ENCODE results near the gene SFXN5.

Gene SFXN5

DNA sequence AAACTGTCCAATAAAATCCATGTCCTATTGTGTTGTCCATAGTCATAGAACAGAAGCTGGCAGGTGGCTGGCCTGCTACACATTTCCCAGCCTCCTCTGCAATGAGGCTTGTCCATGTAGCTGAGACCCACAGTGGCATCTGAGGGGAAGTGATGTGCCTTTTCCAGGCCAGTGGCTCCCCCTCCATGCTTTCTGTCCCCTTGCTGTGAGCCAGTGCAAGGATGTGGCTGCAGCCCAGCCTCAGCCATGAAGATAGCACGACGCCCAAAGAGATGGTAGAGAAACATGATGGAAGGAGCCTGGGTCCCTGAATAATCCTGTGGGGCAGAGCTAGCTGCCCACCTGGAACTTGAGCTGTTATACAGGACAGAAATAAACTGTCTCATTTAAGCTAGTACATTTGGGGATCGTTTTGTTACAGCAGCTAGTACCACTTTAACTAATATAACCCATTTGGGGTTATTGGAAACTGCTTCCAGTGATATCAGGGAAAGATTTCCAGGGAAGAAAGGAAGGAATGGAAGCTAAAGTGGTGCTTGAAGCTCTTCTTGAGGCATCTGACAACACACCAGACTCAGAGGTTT is 40.3 kb downstream of the SFXN5 start:
- intact Hi-C loops (cut with DNase I), result no loop called here
- DNase-seq, result no peak

DNA sequence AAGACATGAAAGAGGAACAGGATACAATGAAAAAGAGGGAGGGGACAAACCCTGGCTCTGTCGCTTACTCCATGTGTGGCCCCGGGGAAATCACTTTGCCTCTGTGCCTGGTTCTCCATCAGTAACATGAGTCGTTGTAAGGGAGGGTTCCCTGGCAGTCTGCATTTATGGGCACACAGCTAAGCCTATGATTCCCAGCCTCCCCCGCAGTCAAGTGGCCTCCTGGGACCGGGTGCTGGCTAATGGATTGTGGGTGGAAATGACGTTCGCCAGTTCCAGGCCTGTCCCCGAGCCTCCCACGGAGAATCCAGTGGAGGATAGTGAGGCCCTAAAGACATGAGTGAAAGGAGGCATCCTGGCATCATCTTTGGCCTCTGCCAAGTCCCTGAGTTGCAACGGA is 42.7 kb downstream of the SFXN5 start:
- intact Hi-C loops (cut with DNase I), result no loop called here

DNA sequence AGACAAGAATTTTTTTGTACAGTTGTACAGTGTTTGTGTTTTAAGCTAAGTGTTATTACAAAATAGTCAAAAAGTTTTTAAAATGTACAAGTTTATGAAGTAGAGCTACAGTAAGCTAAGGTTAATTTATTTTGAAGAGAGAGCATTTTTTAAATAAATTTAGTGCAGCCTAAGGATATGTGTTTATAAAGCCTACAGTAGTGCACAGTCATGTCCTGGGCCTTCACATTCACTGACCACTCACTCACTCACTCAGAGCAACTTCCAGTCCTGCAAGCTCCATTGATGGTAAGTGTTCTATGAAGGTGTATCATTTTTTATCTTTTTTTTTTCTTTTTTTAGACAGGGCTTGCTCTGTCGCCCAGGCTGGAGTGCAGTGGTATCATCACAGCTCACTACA is 44.2 kb downstream of the SFXN5 start:
- DNase-seq, result no peak
- intact Hi-C loops (cut with DNase I), result no loop called here

More for the DNA sequence above, 42.7 kb downstream of the SFXN5 start:
- DNase-seq, result peak in 7 of 10 donors; percentile 50 to 92 (median 62)

DNA sequence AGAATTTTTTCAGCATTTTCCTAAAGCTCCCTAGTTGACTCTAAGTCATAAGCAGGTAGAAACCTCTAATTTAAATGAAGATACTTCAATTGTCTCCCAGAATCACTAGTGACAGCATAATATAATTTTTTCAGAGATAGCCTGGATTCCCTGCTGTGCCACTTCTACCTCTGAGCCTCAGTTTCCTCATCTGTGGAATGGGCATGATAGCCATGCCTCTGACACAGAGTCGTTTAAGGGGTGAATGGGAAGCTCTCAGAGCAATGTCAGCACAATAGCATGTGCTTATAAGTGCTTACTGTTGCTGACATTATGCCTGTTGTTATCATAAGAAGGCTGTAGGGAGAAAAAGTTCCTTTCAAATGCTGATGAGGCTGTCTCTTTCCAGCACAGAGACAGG is 48.0 kb downstream of the SFXN5 start:
- intact Hi-C loops (cut with DNase I), result no loop called here
- DNase-seq, result no peak

DNA sequence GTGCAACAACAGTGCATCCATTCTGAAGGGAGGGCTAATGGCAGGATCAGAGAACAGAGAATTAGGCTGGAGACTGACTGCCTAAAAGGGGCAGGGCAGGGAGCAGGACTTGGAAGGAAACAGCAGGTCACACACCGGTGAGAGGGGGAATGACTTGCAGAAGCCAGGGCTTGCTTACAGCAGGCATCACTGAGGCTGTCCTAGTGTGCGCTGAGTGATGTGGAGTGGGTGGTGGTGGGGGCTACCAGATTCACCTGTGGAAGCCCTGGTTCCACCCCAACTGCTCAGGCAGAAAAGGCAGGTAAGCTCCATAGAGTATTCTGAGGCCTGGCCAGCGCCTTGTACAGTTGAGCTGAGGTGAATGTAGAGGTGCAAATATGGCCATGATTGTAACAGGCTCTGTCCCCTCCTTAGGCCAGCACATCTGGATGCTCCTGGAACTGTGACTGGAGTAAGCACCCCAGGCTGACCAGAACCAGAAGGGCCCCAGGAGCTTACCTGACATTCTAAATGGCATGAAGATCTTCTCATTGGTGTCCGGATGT is 49.4 kb downstream of the SFXN5 start:
- DNase-seq, result no peak
- intact Hi-C loops (cut with DNase I), result no loop called here

DNA sequence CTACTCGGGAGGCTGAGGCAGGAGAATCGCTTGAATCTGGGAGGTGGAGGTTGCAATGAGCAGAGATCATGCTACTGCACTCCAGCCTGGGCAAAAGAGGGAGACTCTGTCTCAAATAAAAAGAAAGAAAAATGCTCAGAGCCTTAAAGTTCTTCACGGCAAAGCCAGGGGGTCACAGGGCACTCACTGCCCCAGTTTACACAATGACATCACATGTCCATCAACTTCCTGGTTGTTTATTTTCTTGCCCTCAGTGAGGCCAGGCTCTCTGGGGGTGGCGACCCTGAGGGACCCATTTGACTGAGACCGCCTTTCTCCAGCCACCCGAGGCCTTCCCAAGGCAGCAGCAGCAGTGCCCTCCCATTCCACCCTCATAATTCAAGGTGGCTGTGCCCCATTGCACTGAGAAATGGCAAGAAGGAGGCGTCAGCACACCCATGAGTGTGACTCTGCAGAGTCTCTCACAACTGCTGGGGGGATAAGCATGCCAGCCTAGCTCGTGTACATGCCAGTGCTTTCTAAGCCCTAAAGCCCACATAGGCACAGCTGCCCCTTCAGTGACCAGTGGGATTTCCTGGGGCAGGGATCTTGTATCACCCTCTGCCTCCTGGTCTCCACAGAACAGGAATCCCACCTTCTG is 50.0 kb downstream of the SFXN5 start:
- intact Hi-C loops (cut with DNase I), result no loop called here
- DNase-seq, result peak in 1 of 10 donors; percentile 16

DNA sequence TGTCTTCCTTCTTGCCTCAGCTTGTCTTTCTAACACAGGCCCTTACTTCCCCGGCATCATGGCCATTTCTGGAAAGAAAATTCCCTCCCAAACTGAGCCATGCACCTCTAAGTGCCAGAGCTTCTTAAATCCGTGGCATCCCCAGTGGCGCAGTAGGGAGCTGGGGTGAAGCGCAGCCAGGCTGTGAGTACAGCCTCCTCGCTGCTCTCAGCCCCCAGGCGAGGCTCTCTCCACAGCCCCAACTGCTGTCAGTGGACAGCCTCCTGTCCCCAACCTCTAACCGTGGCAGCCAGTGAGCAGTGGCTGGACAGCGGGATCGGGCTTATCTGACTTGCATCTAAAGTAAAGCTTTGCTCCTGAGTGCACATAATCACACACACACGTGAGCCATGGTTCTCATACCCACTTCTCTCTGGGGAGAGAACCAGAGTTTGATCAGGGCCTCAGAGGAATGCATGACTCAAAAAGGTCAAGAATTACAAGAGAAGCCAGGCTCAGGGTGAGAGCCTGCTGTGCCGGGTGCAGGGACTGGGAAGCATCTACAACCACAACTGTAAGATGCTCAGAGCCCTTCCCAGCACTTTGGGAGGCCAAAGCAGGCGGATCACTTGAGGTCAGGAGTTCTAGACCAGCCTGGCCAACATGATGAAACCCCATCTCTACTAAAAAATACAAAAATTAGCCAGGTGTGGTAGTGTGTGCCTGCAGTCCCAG is 50.7 kb downstream of the SFXN5 start:
- DNase-seq, result no peak
- intact Hi-C loops (cut with DNase I), result no loop called here

DNA sequence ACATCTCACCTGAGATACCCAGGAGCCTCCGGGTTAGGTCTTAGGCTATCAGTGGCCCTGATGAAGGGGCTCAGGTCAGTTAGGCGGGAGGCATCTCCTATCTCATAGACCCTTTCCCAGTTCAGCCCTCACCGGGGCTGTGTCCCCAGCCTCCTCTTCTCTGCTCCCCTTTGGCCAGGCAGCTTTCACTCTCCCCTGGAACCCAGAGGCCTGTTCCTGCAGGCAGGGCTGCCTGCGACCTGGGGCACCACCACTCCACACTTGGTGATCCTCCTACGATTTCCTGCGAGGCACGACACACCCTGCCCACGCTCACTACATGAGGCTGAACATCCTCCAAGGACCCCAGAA is 51.2 kb downstream of the SFXN5 start:
- DNase-seq, result no peak
- intact Hi-C loops (cut with DNase I), result no loop called here

DNA sequence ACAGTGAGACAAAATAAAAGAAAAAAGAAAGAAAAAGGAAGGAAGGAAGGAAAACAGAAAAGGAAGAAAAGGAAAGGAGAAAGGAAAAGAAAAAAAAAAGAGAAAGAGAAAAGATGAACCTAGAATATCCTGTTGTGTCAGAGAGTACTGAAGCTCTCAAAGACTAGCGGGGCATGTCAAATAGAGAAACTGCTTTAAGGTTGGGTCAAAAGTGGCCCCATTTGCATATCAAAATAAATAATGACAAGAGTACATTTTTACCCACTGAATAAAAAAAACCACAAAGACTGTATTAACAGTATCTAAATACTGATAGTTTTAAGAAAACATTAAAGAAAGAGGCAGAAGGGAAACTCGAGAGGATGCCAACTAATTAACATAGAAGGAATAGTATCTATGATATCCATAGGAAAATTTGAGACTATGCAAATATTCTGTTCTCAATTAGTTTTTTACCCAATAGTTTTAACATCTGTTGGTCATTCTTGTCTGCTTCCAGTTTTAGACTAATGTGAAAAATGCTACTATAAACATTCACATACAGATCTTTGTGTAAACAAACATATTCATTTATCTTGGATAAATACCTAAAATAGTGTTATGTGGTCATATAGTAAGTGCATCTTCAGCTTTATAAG is 53.2 kb downstream of the SFXN5 start:
- DNase-seq, result no peak
- intact Hi-C loops (cut with DNase I), result no loop called here

DNA sequence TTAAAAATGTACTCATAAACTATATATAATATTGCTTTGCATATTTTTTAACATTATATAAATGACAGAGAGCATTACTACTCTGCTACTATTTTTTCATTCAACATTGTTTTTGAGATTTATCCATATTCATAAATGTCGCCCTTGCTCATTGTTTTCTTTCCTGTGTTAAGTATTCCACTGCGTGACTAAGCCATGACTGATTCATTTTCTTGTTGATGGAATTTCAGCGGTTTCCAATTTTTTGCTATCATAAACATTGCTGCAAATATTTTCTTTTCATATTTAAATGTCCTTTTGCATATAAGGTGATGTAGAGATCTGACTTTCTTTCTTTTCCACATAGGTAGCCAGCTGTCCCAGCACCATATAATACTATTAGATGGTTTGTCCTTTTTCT is 57.6 kb downstream of the SFXN5 start:
- intact Hi-C loops (cut with DNase I), result no loop called here
- DNase-seq, result no peak

DNA sequence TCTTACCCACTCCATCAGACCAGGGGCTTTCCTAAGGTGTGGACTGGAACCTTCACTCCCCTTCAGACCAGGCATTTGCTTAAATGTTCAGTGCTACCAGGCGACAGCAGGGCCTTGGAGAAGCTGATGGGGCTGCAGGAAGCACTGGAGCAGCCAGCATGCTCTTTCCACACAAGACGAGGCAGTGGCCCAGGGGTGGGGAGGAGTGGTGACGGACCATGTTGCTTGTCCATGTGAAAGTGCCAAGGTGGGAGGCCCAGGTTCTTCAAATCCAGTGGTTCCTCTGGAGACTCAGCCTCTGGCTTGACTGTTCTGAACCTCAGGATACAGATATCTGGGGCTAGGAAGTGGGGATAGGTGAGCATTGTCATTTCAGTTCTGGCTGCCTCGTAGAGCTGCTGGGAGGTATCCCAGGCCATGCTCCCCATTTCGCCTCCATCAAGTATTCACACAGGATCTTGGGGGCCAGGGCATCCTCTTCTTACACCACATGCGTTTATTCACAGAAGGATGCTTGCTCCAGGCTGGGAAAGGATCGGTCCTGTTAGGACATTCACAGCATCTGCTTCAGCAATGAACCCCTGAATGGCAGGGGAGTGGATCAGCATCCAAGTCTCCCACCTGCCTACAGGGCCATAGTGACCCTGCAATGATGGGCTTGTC is 62.2 kb downstream of the SFXN5 start:
- peak in 1 of 10 donors; percentile 79 for DNase-seq
- intact Hi-C loops (cut with DNase I), result no loop called here

DNA sequence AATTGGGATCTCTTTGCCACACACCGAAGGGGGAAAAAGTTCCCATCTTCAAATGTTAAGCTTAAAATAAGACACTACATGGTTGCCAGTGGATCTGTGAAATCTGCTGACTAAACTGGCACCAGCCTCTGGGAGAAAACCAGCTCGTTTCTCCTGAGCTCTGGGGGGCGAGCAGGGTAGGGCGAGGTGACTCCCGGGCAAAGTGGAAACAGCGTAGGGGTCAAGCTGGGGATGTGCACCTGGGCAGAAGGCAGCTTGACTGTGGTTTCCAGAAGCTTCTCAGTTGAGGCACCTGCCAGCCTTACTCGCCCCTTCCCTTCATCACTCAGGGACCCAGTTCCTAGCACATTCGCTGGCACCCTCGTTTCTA is 62.8 kb downstream of the SFXN5 start:
- DNase-seq, result peak in 2 of 10 donors; percentile 78 to 87
- intact Hi-C loops (cut with DNase I), result no loop called here

DNA sequence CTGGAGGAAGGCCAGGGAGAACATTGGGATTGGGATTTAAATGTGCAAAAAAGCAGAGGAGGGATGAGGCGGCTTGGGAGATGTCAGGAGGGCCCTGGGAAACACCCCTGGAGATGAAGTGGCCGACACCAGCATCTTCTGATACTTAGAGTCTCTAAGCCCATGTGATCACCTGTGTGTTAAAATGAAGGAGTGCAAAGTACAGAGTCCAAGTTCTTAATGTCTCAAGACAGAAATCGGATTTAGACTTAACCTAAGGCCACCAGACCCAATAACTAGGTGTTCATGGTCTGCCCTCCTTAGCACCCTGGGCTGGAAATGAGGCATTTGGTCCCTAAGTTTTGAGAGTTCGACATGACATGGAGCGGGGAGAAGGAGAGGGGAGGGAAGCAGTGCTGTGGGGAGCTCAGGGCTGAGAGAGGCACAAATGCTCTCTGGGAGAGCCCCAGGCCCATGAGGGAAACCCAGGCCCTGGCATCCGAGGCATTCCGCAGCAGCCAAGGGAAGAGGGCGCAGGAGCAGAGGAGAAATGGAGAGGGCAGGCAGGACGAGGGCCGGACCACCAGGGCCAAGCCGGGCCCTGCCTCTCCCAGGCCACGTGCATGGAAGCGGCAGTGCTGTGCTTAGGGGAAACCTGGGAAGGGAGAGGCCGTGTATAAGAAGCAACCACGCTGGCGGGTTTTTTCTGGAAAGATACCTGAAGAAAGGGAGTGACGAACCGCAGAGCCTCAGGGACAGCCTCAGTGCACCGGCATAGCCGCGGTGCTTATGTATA is 63.3 kb downstream of the SFXN5 start:
- intact Hi-C loops (cut with DNase I), result no loop called here
- DNase-seq, result peak in 2 of 10 donors; percentile 22 to 40

DNA sequence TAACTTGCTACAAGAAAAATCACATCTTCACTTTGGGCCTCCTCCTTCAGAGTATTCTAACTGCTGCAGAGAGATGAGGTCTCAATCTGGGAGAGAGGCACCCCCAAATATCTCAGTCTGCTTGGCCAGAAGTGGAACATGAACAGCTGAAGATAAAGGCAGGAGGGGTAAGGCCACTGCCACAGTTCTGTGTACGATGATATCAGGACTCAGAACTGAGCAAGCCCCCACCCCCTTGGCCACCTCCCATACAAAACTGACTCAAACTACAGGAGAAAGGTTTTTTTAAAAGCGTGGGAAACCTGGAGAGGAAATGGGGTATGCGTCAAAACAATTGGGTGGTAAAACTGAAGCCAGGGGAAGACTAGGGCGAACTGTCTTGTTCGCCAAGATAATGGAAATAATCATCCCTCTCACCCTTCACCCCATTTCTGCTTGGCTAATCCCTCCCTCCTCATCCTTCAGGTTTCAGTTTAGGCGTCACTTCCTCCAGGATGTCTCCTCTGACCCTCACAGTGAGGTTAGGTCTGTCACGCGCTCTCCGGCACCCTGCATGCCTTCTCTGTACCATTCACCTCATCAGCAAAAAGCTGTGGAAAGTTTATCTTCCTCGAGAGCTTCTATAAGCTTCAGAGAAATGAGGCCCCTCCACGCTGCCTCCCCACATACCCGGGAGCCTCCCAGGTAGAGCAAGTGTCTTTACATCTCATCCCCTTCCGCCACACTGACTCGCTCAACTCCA is 64.4 kb downstream of the SFXN5 start:
- intact Hi-C loops (cut with DNase I), result no loop called here
- DNase-seq, result peak in 1 of 10 donors; percentile 59

DNA sequence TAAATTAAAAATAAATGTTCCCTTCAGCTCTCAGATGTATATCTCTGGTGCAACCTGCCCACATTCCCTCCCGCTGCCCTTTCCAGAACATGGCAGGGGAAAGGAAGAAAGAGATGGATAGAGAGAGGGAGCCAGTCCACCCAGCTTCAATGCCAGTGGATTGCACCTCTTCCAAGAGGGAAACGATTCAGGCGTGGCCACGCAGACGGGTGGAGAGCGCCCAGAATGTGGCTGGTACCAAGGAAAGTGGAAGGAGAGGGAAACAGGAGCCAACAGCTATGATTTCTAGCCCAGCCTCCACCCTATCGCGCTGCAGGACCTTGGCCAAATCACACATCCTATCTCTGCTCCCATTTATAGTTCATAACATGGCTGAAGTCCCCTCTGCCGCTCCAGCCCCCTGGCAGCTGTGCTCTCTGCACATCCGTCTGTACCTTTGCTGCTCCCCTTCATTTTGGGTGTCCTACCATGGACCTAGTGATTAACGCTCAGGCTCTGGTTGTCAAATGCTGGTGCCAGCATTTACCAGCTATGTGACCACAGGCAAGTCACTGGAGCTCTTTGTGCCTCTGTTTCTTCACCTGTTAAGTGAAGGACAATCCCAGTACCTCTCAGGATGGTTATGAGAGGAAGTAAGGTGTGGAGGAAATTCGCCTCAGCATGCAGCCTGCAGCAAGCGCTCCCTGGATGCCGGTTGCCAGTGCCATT is 66.5 kb downstream of the SFXN5 start:
- intact Hi-C loops (cut with DNase I), result no loop called here

DNA sequence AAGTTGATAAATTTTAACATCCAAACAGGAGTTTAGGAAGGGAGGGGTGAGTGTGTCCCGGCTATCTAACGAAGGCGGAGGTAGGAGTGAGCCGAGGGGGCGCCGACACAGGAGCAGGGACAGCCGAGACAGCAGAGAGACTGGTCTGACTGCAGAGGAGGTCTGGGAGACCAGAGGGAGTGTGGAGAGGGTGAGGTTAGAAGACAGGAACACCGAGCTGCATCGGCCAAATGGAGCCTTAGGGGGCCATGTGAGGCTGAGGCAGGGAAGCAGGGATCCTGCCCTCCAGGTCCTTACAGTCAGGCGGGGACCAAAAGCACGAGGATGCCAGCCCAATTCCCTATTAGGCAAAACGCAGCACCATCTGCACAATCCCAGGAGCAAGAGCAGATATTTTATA is 67.0 kb downstream of the SFXN5 start:
- DNase-seq, result peak in 2 of 10 donors; percentile 69 to 79
- intact Hi-C loops (cut with DNase I), result no loop called here

More for the DNA sequence above, 66.5 kb downstream of the SFXN5 start:
- DNase-seq, result peak in 7 of 10 donors; percentile 50 to 93 (median 78)

DNA sequence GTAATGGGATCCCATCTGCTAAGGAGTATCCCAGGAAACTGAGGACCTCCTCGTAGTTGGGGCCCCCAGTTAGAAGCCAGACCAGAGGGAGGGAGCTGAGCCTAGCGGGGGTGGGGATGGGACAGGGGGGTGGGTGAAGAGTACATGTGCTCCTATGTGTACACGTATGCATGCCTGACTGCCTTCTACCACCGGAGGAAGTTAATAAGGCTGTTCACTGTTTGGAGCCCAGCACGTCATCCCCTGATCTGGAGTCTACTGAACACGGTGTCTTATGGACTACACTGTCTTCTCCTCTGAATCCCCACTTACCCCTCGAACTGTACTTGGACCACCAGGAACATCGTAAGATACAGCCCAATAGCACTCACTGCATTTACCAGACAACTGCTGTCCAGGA is 68.5 kb downstream of the SFXN5 start:
- no peak for DNase-seq
- intact Hi-C loops (cut with DNase I), result no loop called here

DNA sequence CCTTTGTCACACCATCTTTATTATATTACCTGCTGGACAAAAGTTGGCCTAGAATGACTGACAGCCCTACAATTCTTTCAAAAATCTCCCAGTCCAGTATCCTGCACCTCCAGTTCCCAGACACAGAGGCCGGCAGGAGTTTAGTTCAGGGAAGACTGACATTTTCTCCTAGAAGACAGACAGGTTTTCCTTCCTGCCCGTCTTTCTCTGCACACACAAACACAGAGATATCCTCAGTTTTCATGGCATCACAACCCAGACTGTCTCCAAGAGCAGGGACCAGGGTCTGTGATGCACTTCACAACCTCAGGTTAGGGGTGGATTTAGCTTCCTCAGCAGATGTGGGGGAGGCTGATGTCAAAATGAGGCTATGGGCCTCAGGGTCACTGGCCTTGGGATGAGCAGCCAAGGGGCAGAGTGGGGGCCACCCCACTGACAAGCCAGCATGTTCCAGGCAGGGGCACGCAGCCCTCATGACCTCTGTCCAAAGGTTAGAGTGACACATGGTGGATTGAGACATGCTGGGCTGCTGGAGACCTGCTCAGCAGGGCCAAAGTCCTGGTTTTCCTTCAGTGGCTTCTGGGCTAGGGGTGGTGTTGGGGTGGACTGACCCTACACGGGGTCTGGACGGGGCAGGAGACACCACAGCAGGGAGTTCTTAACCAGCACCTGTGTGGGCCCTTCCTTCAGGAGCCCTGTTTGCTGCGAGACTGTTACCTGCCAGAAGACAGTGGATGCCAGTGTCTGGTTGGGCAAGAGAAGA is 70.5 kb downstream of the SFXN5 start:
- intact Hi-C loops (cut with DNase I), result no loop called here
- peak in 2 of 10 donors; percentile 24 for DNase-seq

Data from posterior cingulate gyrus (tissue), 11 donors.